ENCODE results near the gene LRP1B. TPM values are rescaled to one million over a fixed set of nuclear protein-coding genes. Genes with fewer than 3 reads are reported as not detected.

Gene LRP1B
- polyA plus RNA-seq, 1 donor from 2014 or later, result 12.7 TPM

- H3F3A ChIP-seq (ENCODE audit: insufficient read depth, low read length, poor library complexity, severe bottlenecking), result no peaks in the 10 kb centered on the region
- H3K4me2 ChIP-seq (ENCODE audit: low read length), result no peak overlapping the region
- no peak overlapping the region for H3K27ac ChIP-seq (ENCODE audit: low read length)
- H4K20me1 ChIP-seq (ENCODE audit: insufficient read depth), result no peaks in the 10 kb centered on the region
- H3K36me3 ChIP-seq (ENCODE audit: insufficient read depth, low read length), result no peaks in the 10 kb centered on the region
- no peaks in the 10 kb centered on the region for H3K9me2 ChIP-seq (ENCODE audit: insufficient read depth, low read length)
- H3K9ac ChIP-seq (ENCODE audit: low read length), result no peak overlapping the region
- TF ChIP-seq EP300 (conservative IDR thresholded peaks at IDR 0.05; ENCODE audit: poor library complexity, severe bottlenecking), result no peak
- no peak for TF ChIP-seq REST (IDR thresholded peaks at IDR 0.05; ENCODE audit: borderline replicate concordance)
- TF ChIP-seq EZH2 (IDR thresholded peaks at IDR 0.05; ENCODE audit: borderline replicate concordance, insufficient read depth, low read length, poor library complexity, severe bottlenecking), result no peak
- TF ChIP-seq RAD21 (conservative IDR thresholded peaks at IDR 0.05), result no peak
- no peak for TF ChIP-seq CTCF (IDR thresholded peaks at IDR 0.05; ENCODE audit: poor library complexity, severe bottlenecking)
- TF ChIP-seq TAF1 (IDR thresholded peaks at IDR 0.05; ENCODE audit: low read depth), result no peak
- no peak for TF ChIP-seq SMC3 (conservative IDR thresholded peaks at IDR 0.05; ENCODE audit: poor library complexity)
- no peak for TF ChIP-seq MXI1 (conservative IDR thresholded peaks at IDR 0.05; ENCODE audit: poor library complexity, severe bottlenecking)
- no peak for TF ChIP-seq POLR2AphosphoS5 (IDR thresholded peaks at IDR 0.05)
- no peaks in the 10 kb centered on the region for H3K79me2 ChIP-seq (replicated peaks; ENCODE audit: insufficient read depth, low read length)
- no peaks in the 10 kb centered on the region for H3K9me3 ChIP-seq (ENCODE audit: low read length)
- H3K27me3 ChIP-seq (ENCODE audit: insufficient read depth, low read depth, low read length), result no peaks in the 10 kb centered on the region
- H2AFZ ChIP-seq (ENCODE audit: low read depth, low read length), result no peak overlapping the region
- H3K4me3 ChIP-seq (ENCODE audit: low read length), result no peak overlapping the region
These were observed 1126.7 kb downstream of the LRP1B start for GRCh38 chr2:141003967-141004657.

GRCh38 chr2:141001750-141002149 lies 1129.1 kb downstream of the LRP1B start:
- Histone ChIP-seq H3K4me2 (ENCODE audit: low read length) (no peak overlapping the region), H3K9ac (ENCODE audit: low read length) (no peak overlapping the region), H2AFZ (ENCODE audit: low read depth, low read length) (no peak overlapping the region), H3K27ac (ENCODE audit: low read length) (no peak overlapping the region), H3K4me3 (ENCODE audit: low read length) (no peak overlapping the region), H3K27me3 (ENCODE audit: insufficient read depth, low read depth, low read length) (no peaks in the 10 kb centered on the region), H4K20me1 (ENCODE audit: insufficient read depth) (no peaks in the 10 kb centered on the region), H3F3A (ENCODE audit: insufficient read depth, low read length, poor library complexity, severe bottlenecking) (no peaks in the 10 kb centered on the region), H3K36me3 (ENCODE audit: insufficient read depth, low read length) (no peaks in the 10 kb centered on the region), H3K9me3 (ENCODE audit: low read length) (no peaks in the 10 kb centered on the region), H3K79me2 (replicated peaks; ENCODE audit: insufficient read depth, low read length) (no peaks in the 10 kb centered on the region), H3K9me2 (ENCODE audit: insufficient read depth, low read length) (no peaks in the 10 kb centered on the region)
- TF ChIP-seq MXI1 (conservative IDR thresholded peaks at IDR 0.05; ENCODE audit: poor library complexity, severe bottlenecking), result no peak
- no peak for TF ChIP-seq REST (IDR thresholded peaks at IDR 0.05; ENCODE audit: borderline replicate concordance)
- no peak for TF ChIP-seq RAD21 (conservative IDR thresholded peaks at IDR 0.05)
- no peak for TF ChIP-seq POLR2AphosphoS5 (IDR thresholded peaks at IDR 0.05)
- TF ChIP-seq EP300 (conservative IDR thresholded peaks at IDR 0.05; ENCODE audit: poor library complexity, severe bottlenecking), result no peak
- no peak for TF ChIP-seq TAF1 (IDR thresholded peaks at IDR 0.05; ENCODE audit: low read depth)
- no peak for TF ChIP-seq CTCF (IDR thresholded peaks at IDR 0.05; ENCODE audit: poor library complexity, severe bottlenecking)
- TF ChIP-seq SMC3 (conservative IDR thresholded peaks at IDR 0.05; ENCODE audit: poor library complexity), result no peak
- no peak for TF ChIP-seq EZH2 (IDR thresholded peaks at IDR 0.05; ENCODE audit: borderline replicate concordance, insufficient read depth, low read length, poor library complexity, severe bottlenecking)

Data from neural cell (in vitro differentiated cells).